Ovary (tissue), 9 donors: ENCODE data around the gene CKAP5. TPM values are rescaled to one million over a fixed set of nuclear protein-coding genes. Genes with fewer than 3 reads are reported as not detected.

Experiments used
- DNase-seq, 5 donors: peaks; one replicate each; pipeline ENCODE4 v3.0.0-alpha.2; 2019 to 2020
- H3K27ac ChIP-seq, 2 donors: fragments of 200-600 bp; one replicate each; pipeline versions ENCODE4 v1.5.1 to v1.8.0; 2019 to 2022
- H3K27me3 ChIP-seq: fragments of 200-600 bp; one replicate; pipeline ENCODE4 v1.8.0; 2022
- H3K36me3 ChIP-seq: fragments of 200-600 bp; sonication (generic); one replicate; pipeline ENCODE4 v1.5.1; 2019
- H3K4me1 ChIP-seq: one replicate; pipeline ENCODE4 v1.8.1; 2013; ENCODE audit warnings: mild to moderate bottlenecking, moderate library complexity; ENCODE audit not compliant: insufficient read depth
- H3K4me3 ChIP-seq: fragments of 200-600 bp; sonication (generic); one replicate; pipeline ENCODE4 v1.5.1; 2017
- H3K9me3 ChIP-seq, 2 donors: fragments of 200-600 bp in 1 of 2; sonication (generic) in 1 of 2; one replicate each; pipeline versions ENCODE4 v1.5.1 to v1.8.1; 2013 to 2019; ENCODE audit warnings: mild to moderate bottlenecking in 1 of 2, moderate library complexity in 1 of 2
- CTCF ChIP-seq, 3 donors: fragments of 450-650 bp in 2 of 3; fragments of 200-600 bp in 1 of 3; IDR thresholded peaks; one replicate each; pipeline versions ENCODE4 v1.5.1 to v1.8.0; 2016 to 2022; ENCODE audit warnings: antibody characterized with exemption in 3 of 3, mild to moderate bottlenecking in 1 of 3
- EP300 ChIP-seq: sonication (generic); formaldehyde crosslinking; IDR thresholded peaks from one replicate; pipeline ENCODE4 v1.6.1; 2017; ENCODE audit warnings: antibody characterized with exemption
- POLR2A ChIP-seq: fragments of 450-650 bp; IDR thresholded peaks from one replicate; pipeline ENCODE4 v1.6.1; 2017; ENCODE audit warnings: antibody characterized with exemption, mild to moderate bottlenecking, moderate library complexity
- WGBS, 3 donors: extraction: QIAGEN DNeasy Blood & Tissue Kit in 1 of 3; methylation state at CpG; one replicate each; pipeline versions ENCODE4 v1.1.5 to v1.1.7; 2013 to 2017; 5-methylcytosine and 5-hydroxymethylcytosine counted together
- intact Hi-C, 4 donors: fragments of 100-400 bp; cut with DNase I; formaldehyde crosslinking; loops; one replicate each; pipeline versions ENCODE4 v1.11.0 to v1.15.1; 2022 to 2023
- polyA plus RNA-seq, 2 donors: library from polyadenylated mRNA; stranded (reverse); fragments of 200-250 nt in 1 of 2; fragments of 350-450 nt in 1 of 2; fragmentation: Illumina TruSeq in 1 of 2; extraction: RNeasy Lipid Tissue Mini Kit (QIAGEN cat#74804) in 1 of 2; gene quantifications; one replicate each; pipeline ENCODE4 v1.2.3, GENCODE V29; 2013 to 2014
- total RNA-seq, 7 donors: library from RNA; depleted of rRNA in 2 of 7; stranded (reverse); fragments of >200 nt in 2 of 7; fragmentation: NEBNext Ultra II Directional in 3 of 7; extraction: Animal tissue kit (Norgen Biotek cat#: 25700) in 3 of 7; gene quantifications; one replicate each; pipeline versions ENCODE4 v1.1.0 to v1.2.4, GENCODE V29; 2016 to 2023
- donor health status: DM: no; HTN: no; CAD: no; lungs with moderate emphysema.
- donor health status: DM: no; HTN: no; CAD: no.
- donor health status: Bipolar disorder and iron deficiency.
- donor health status: DM: yes; HTN: yes; CAD: no.
- donor health status: DM: no; HTN: no; CAD: no.
- donor health status: DM: yes; HTN: yes; CAD: no.

Gene CKAP5
- total and polyA plus RNA-seq, 9 donors: 25.8 to 110 (median 91.5) TPM

GRCh38 chr11:46865340-46865739 is 19.3 kb upstream of the CKAP5 start:
- peaks cover 5% of the 10 kb centered on the region for H3K4me1 ChIP-seq
- H3K27ac ChIP-seq: peak overlapping the region in 1 of 2 donors; percentile 24
- no peaks in the 10 kb centered on the region for H3K27me3 ChIP-seq
- intact Hi-C loops: no loop called here
- no peaks in the 10 kb centered on the region for H3K9me3 ChIP-seq
- no peak for TF ChIP-seq POLR2A
- no peak for TF ChIP-seq CTCF (IDR thresholded peaks at IDR 0.05)
- TF ChIP-seq EP300: no peak
- peak in 2 of 5 donors; percentile 34 to 51 for DNase-seq
- H3K4me3 ChIP-seq: no peak overlapping the region
- H3K36me3 ChIP-seq: no peaks in the 10 kb centered on the region
- 7 to 26% (median 8%) methylated on average over 2 of the region's 2 CpGs for WGBS, 3 donors

- WGBS, 3 donors: 19 to 29% (median 25%) methylated on average over 4 of the region's 4 CpGs
- H3K9me3 ChIP-seq: no peaks in the 10 kb centered on the region
- peak overlapping the region in 1 of 2 donors; percentile 17 for H3K27ac ChIP-seq
- H3K4me3 ChIP-seq: no peak overlapping the region
- TF ChIP-seq EP300 (no peak), CTCF (IDR thresholded peaks at IDR 0.05) (no peak), POLR2A (no peak)
- intact Hi-C loops: no loop called here
- peaks cover 10% of the 10 kb centered on the region for H3K4me1 ChIP-seq
- no peaks in the 10 kb centered on the region for H3K36me3 ChIP-seq
- H3K27me3 ChIP-seq: no peaks in the 10 kb centered on the region
- peak in 2 of 5 donors; percentile 41 to 52 for DNase-seq
These were observed 14.1 kb upstream of the CKAP5 start for GRCh38 chr11:46860218-46860617.

GRCh38 chr11:46858920-46859546 is 13.0 kb upstream of the CKAP5 start:
- H3K4me1 ChIP-seq: peaks cover 11% of the 10 kb centered on the region
- intact Hi-C loops: no loop called here
- H3K27me3 ChIP-seq: no peaks in the 10 kb centered on the region
- WGBS, 3 donors: 78 to 86% (median 84%) methylated on average over 12 of the region's 12 CpGs
- TF ChIP-seq POLR2A: no peak
- TF ChIP-seq CTCF (IDR thresholded peaks at IDR 0.05): no peak
- H3K4me3 ChIP-seq: no peak overlapping the region
- H3K36me3 ChIP-seq: no peaks in the 10 kb centered on the region
- H3K9me3 ChIP-seq: no peaks in the 10 kb centered on the region
- DNase-seq: no peak
- no peak overlapping the region for H3K27ac ChIP-seq

- no peaks in the 10 kb centered on the region for H3K27me3 ChIP-seq
- H3K36me3 ChIP-seq: no peaks in the 10 kb centered on the region
- 77 to 87% (median 87%) methylated on average over 4 of the region's 4 CpGs for WGBS, 3 donors
- no peaks in the 10 kb centered on the region for H3K9me3 ChIP-seq
- DNase-seq: no peak
- peaks cover 14% of the 10 kb centered on the region for H3K4me1 ChIP-seq
- no peak overlapping the region for H3K4me3 ChIP-seq
- H3K27ac ChIP-seq: no peak overlapping the region
- TF ChIP-seq POLR2A (no peak), CTCF (IDR thresholded peaks at IDR 0.05) (no peak), EP300 (no peak)
- intact Hi-C loops: no loop called here
These were observed 11.6 kb upstream of the CKAP5 start for GRCh38 chr11:46857666-46858065.
